Endothelial cell of umbilical vein (primary cell): ENCODE measurements around the gene TMEM233. TPM values are rescaled to one million over a fixed set of nuclear protein-coding genes. Genes with fewer than 3 reads are reported as not detected.
A peak's percentile ranks its signal among the peaks of the same experiment; 100 is the strongest.

Experiments used
- BruUV-seq: library from RNA; stranded (reverse); fragments of 400-500 nt; replicated peaks from 2 replicates; lab custom pipeline; 2021; lab: Mats Ljungman, UMichigan
- CTCF ChIA-PET: fragments of 300-600, 350-600 bp; sonication (Branson Sonifier 250); formaldehyde crosslinking; loops from one replicate; lab custom pipeline; 2021; ENCODE audit warnings: antibody characterized with exemption, inconsistent platforms; lab: Charles Lee
- POLR2A ChIA-PET: fragments of 300-600, 350-600 bp; sonication (Branson Sonifier 250); formaldehyde crosslinking; loops from one replicate; lab custom pipeline; 2021; ENCODE audit warnings: antibody characterized with exemption, inconsistent platforms; lab: Charles Lee
- DNase-seq: peaks from one replicate; pipeline ENCODE4 v3.0.0-alpha.2; 2011; ENCODE audit warnings: low read depth, low spot score
- FAIRE-seq: peaks from 2 replicates; lab custom pipeline; 2011; peaks lifted over from hg19 to GRCh38; lab: Jason Lieb, UNC
- H2AFZ ChIP-seq: 2 replicates; pipeline ENCODE4 v1.6.0; 2012; ENCODE audit warnings: low read depth, low read length, control low read depth, inconsistent platforms
- H3K27ac ChIP-seq: 2 replicates; pipeline ENCODE4 v1.5.1; 2011; ENCODE audit warnings: low read depth, mild to moderate bottlenecking, control low read depth, low read length, moderate library complexity; ENCODE audit not compliant: insufficient read depth
- H3K27me3 ChIP-seq, 2 experiments: 2 replicates each; pipeline versions ENCODE4 v1.6.0 to v1.6.1; 2011; ENCODE audit warnings: low read length in 2 of 2, mixed read lengths in 1 of 2; ENCODE audit not compliant: control insufficient read depth in 2 of 2, insufficient read depth in 2 of 2
- H3K36me3 ChIP-seq, 2 experiments: 2 replicates in 1 of 2; 3 replicates in 1 of 2; pipeline ENCODE4 v1.5.1; 2011; ENCODE audit warnings: low read length in 2 of 2, mild to moderate bottlenecking in 1 of 2, moderate library complexity in 1 of 2; ENCODE audit not compliant: control insufficient read depth in 2 of 2, insufficient read depth in 2 of 2; ENCODE audit errors: extremely low read depth in 1 of 2
- H3K4me1 ChIP-seq: 3 replicates; pipeline ENCODE4 v1.5.1; 2011; ENCODE audit warnings: mild to moderate bottlenecking, low read length; ENCODE audit not compliant: control insufficient read depth, insufficient read depth; ENCODE audit errors: extremely low read depth
- H3K4me2 ChIP-seq: 2 replicates; pipeline ENCODE4 v1.6.1; 2011; ENCODE audit warnings: low read length, control low read depth, mixed read lengths; ENCODE audit not compliant: insufficient read depth
- H3K4me3 ChIP-seq, 3 experiments: fragments of 200-600 bp in 1 of 3; sonication (generic), shearing (Covaris generic) in 1 of 3; replicated peaks in 1 of 3; 2 replicates each; pipeline ENCODE4 v1.5.1; 2011 to 2016; ENCODE audit warnings: control low read depth in 3 of 3, low read length in 3 of 3, mild to moderate bottlenecking in 2 of 3, inconsistent platforms in 1 of 3, low read depth in 1 of 3, moderate library complexity in 1 of 3; ENCODE audit not compliant: insufficient read depth in 1 of 3
- H3K79me2 ChIP-seq: 2 replicates; pipeline ENCODE4 v1.6.0; 2012; ENCODE audit warnings: low read length, inconsistent platforms; ENCODE audit not compliant: control insufficient read depth, insufficient read depth
- H3K9ac ChIP-seq: replicated peaks from 2 replicates; pipeline ENCODE3; 2011; ENCODE audit warnings: low read length, control low read depth; ENCODE audit not compliant: insufficient read depth; ENCODE audit errors: extremely low read depth
- H3K9me1 ChIP-seq: replicated peaks from 3 replicates; pipeline ENCODE4 v1.6.0; 2011; ENCODE audit warnings: mild to moderate bottlenecking, low read length; ENCODE audit not compliant: control insufficient read depth, insufficient read depth; ENCODE audit errors: extremely low read depth
- H3K9me3 ChIP-seq: replicated peaks from 2 replicates; pipeline ENCODE4 v1.5.1; 2012; ENCODE audit warnings: low read length, inconsistent platforms; ENCODE audit not compliant: control insufficient read depth, insufficient read depth
- H4K20me1 ChIP-seq: replicated peaks from 2 replicates; pipeline ENCODE3; 2011; ENCODE audit warnings: mild to moderate bottlenecking, low read length; ENCODE audit not compliant: control insufficient read depth, insufficient read depth; ENCODE audit errors: extremely low read depth
- EZH2 ChIP-seq: IDR thresholded peaks from 2 replicates; pipeline ENCODE4 v1.6.1; 2012; ENCODE audit warnings: borderline replicate concordance, low read depth, mild to moderate bottlenecking, moderate library complexity, low read length, inconsistent platforms; ENCODE audit not compliant: severe bottlenecking
- FOS ChIP-seq: IDR thresholded peaks from 2 replicates; pipeline ENCODE4 v1.6.1; 2011; ENCODE audit warnings: mild to moderate bottlenecking, low read length, moderate library complexity, borderline replicate concordance; ENCODE audit not compliant: insufficient read depth
- GATA2 ChIP-seq: IDR thresholded peaks from 2 replicates; pipeline ENCODE4 v1.7.0; 2011; ENCODE audit warnings: low read depth, mild to moderate bottlenecking, moderate library complexity, mixed read lengths, low read length; ENCODE audit not compliant: insufficient read length, insufficient read depth
- JUN ChIP-seq: IDR thresholded peaks from 2 replicates; pipeline ENCODE4 v1.6.1; 2011; ENCODE audit warnings: borderline replicate concordance, low read depth; ENCODE audit not compliant: insufficient read length, insufficient read depth
- MYC ChIP-seq: IDR thresholded peaks from one replicate; pipeline ENCODE4 v1.6.1; 2011; ENCODE audit warnings: mild to moderate bottlenecking, low read depth, low read length
- POLR2A ChIP-seq: IDR thresholded peaks from 2 replicates; pipeline ENCODE4 v1.6.1; 2012; ENCODE audit warnings: low read depth, mild to moderate bottlenecking, control low read depth, low read length
- POLR2AphosphoS5 ChIP-seq: IDR thresholded peaks from 2 replicates; pipeline ENCODE4 v1.6.1; 2012; ENCODE audit warnings: low read depth, mild to moderate bottlenecking, control low read depth, low read length, moderate library complexity; ENCODE audit not compliant: insufficient read depth
- dilution Hi-C: fragments of 300-500 bp; cut with MboI; formaldehyde crosslinking; loops from one replicate; pipeline ENCODE4 v1.15.0; 2019; ENCODE audit warnings: low sequenced_read_pairs; ENCODE audit not compliant: extremely low pct_ligation_motif_present
- intact Hi-C: fragments of 100-400 bp; cut with micrococcal nuclease; formaldehyde crosslinking; loops from one replicate; pipeline ENCODE4 v1.10.0; 2022
- polyA plus RNA-seq, 4 experiments: library from polyadenylated mRNA; depleted of rRNA in 3 of 4; stranded (reverse) in 3 of 4; unstranded in 1 of 4; fragments of >200 nt; gene quantifications; 2 replicates each; pipeline versions ENCODE4 v1.2.1 to v1.2.3, GENCODE V29; 2011 to 2012; ENCODE audit warnings: missing spikeins in 1 of 4
- total RNA-seq: library from RNA; stranded (reverse); gene quantifications from 2 replicates; pipeline ENCODE4 v1.2.3, GENCODE V29; 2021
- TF ChIP-seq, protein P1 (sequence below): IDR thresholded peaks from 2 replicates; pipeline ENCODE4 v1.6.1; 2011; ENCODE audit not compliant: insufficient read depth, insufficient read length
- TF ChIP-seq, protein P2 (sequence below), 2 donors: IDR thresholded peaks; 1 replicate in 1 of 2; 2 replicates in 1 of 2; pipeline ENCODE4 v1.5.1; 2011; ENCODE audit warnings: low read length in 2 of 2, mild to moderate bottlenecking in 2 of 2, moderate library complexity in 2 of 2, control low read depth in 1 of 2, inconsistent platforms in 1 of 2, low read depth in 1 of 2; ENCODE audit not compliant: insufficient read depth in 1 of 2; ENCODE audit errors: extremely low read depth in 1 of 2

Gene TMEM233
- total and polyA plus RNA-seq, 2 donors (not counting 3 experiments of a cell fraction or from before 2014, with no cell fraction given): 0.01 TPM; not detected in 1

- Histone ChIP-seq H3K36me3 (peaks cover 11 to 18% of the 10 kb centered on the region in 2 experiments), H4K20me1 (no peaks in the 10 kb centered on the region), H3K27me3 (no peaks in the 10 kb centered on the region), H3K27ac (peak overlapping the region; percentile 63), H3K4me3 (no peak overlapping the region), H3K9me3 (no peaks in the 10 kb centered on the region), H3K79me2 (peaks cover under 1% of the 10 kb centered on the region), H3K4me2 (peak overlapping the region; percentile 16), H2AFZ (no peak overlapping the region), H3K9ac (no peak overlapping the region), H3K9me1 (no peaks in the 10 kb centered on the region), H3K4me1 (peaks cover 28% of the 10 kb centered on the region)
- peak; percentile 71 for TF ChIP-seq JUN
- TF ChIP-seq GATA2: peak; percentile 63
- peak; percentile 75 for TF ChIP-seq POLR2A
- TF ChIP-seq MYC: no peak
- TF ChIP-seq FOS: peak; percentile 62
- TF ChIP-seq, protein P1, sequence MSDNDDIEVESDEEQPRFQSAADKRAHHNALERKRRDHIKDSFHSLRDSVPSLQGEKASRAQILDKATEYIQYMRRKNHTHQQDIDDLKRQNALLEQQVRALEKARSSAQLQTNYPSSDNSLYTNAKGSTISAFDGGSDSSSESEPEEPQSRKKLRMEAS: no peak
- TF ChIP-seq, protein P2, sequence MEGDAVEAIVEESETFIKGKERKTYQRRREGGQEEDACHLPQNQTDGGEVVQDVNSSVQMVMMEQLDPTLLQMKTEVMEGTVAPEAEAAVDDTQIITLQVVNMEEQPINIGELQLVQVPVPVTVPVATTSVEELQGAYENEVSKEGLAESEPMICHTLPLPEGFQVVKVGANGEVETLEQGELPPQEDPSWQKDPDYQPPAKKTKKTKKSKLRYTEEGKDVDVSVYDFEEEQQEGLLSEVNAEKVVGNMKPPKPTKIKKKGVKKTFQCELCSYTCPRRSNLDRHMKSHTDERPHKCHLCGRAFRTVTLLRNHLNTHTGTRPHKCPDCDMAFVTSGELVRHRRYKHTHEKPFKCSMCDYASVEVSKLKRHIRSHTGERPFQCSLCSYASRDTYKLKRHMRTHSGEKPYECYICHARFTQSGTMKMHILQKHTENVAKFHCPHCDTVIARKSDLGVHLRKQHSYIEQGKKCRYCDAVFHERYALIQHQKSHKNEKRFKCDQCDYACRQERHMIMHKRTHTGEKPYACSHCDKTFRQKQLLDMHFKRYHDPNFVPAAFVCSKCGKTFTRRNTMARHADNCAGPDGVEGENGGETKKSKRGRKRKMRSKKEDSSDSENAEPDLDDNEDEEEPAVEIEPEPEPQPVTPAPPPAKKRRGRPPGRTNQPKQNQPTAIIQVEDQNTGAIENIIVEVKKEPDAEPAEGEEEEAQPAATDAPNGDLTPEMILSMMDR (IDR thresholded peaks at IDR 0.05; ENCODE audit: extremely low read depth in 1 of 2, insufficient read depth in 1 of 2, low read depth in 1 of 2, low read length in 2 of 2): no peak
- no peak for TF ChIP-seq EZH2
- peak; percentile 91 for TF ChIP-seq POLR2AphosphoS5
- dilution Hi-C loops: no loop called here
- peak; percentile 97 for FAIRE-seq
- BruUV-seq: no TSS peak
- ChIA-PET POLR2A (no interaction called here), CTCF (interaction anchor here (0.7 to 4.2 kb wide), 5 partner anchors 15 to 106 kb away, joined by 3 to 30 read pairs (median 4); no protein-coding TSS in a partner anchor)
- intact Hi-C loops: loop anchor here (1.0 kb wide), 2 partner anchors 20 to 43 kb away; no protein-coding TSS in a partner anchor
- peak; percentile 85 for DNase-seq
These were observed 80.1 kb downstream of the TMEM233 start for GRCh38 chr12:119673634-119674033.
